HG03558 (cell line): ENCODE measurements around the gene PPP1R7.

Source experiments
- ATAC-seq: cut with Tn5 transposase; IDR thresholded peaks from one replicate; pipeline ENCODE4 v1.9.1; 2021; ENCODE audit warnings: moderate number of reproducible peaks; ENCODE audit not compliant: unreplicated experiment; ENCODE audit errors: extremely low read depth

The PPP1R7 gene

GRCh38 chr2:241157841-241158545 lies 7.7 kb downstream of the PPP1R7 start:
- ATAC-seq, result no peak

GRCh38 chr2:241158546-241158900 lies 8.3 kb downstream of the PPP1R7 start:
- no peak for ATAC-seq

GRCh38 chr2:241159116-241159515 lies 8.8 kb downstream of the PPP1R7 start:
- ATAC-seq, result no peak

- no peak for ATAC-seq
These were observed 10.1 kb downstream of the PPP1R7 start for GRCh38 chr2:241160318-241160717.

- ATAC-seq, result no peak
These were observed 11.5 kb downstream of the PPP1R7 start for GRCh38 chr2:241161646-241162281.

- no peak for ATAC-seq
These were observed 13.4 kb downstream of the PPP1R7 start for GRCh38 chr2:241163601-241164118.

GRCh38 chr2:241168366-241168765 lies 18.1 kb downstream of the PPP1R7 start:
- ATAC-seq, result no peak

- no peak for ATAC-seq
These were observed 23.3 kb downstream of the PPP1R7 start for GRCh38 chr2:241173557-241173956.

GRCh38 chr2:241177526-241178334 lies 27.5 kb downstream of the PPP1R7 start:
- no peak for ATAC-seq

- no peak for ATAC-seq
These were observed 28.7 kb downstream of the PPP1R7 start for GRCh38 chr2:241178961-241179360.

- ATAC-seq, result no peak
These were observed 29.6 kb downstream of the PPP1R7 start for GRCh38 chr2:241179899-241180298.

- no peak for ATAC-seq
These were observed 30.2 kb downstream of the PPP1R7 start for GRCh38 chr2:241180495-241180894.

- no peak for ATAC-seq
These were observed 31.9 kb downstream of the PPP1R7 start for GRCh38 chr2:241182126-241182525.

GRCh38 chr2:241182531-241183133 lies 32.4 kb downstream of the PPP1R7 start:
- no peak for ATAC-seq

- no peak for ATAC-seq
These were observed 33.0 kb downstream of the PPP1R7 start for GRCh38 chr2:241183221-241183620.

GRCh38 chr2:241184901-241185300 lies 34.6 kb downstream of the PPP1R7 start:
- ATAC-seq, result no peak

- no peak for ATAC-seq
These were observed 35.7 kb downstream of the PPP1R7 start for GRCh38 chr2:241185961-241186360.

- no peak for ATAC-seq
These were observed 37.0 kb downstream of the PPP1R7 start for GRCh38 chr2:241187101-241187917.

GRCh38 chr2:241187918-241188234 lies 37.6 kb downstream of the PPP1R7 start:
- no peak for ATAC-seq
